ENCODE results near the gene COL5A1.

COL5A1 gene

GRCh38 chr9:134679616-134680392, 38.2 kb downstream of the COL5A1 start:
- ATAC-seq (ENCODE audit: low read depth), result no peak
- TF ChIP-seq CTCF (IDR thresholded peaks at IDR 0.05; ENCODE audit: poor library complexity, severe bottlenecking), result no peak
- Histone ChIP-seq H3K36me3 (ENCODE audit: low read depth) (no peaks in the 10 kb centered on the region), H3K4me1 (ENCODE audit: insufficient read depth, poor library complexity, severe bottlenecking) (no peaks in the 10 kb centered on the region), H3K27ac (ENCODE audit: poor library complexity, severe bottlenecking) (no peak overlapping the region), H3K4me3 (ENCODE audit: severe bottlenecking) (no peak overlapping the region), H3K27me3 (ENCODE audit: insufficient read depth, poor library complexity, severe bottlenecking) (no peaks in the 10 kb centered on the region), H3K9me3 (ENCODE audit: severe bottlenecking) (no peaks in the 10 kb centered on the region)
- peak; percentile 31 for DNase-seq (ENCODE audit: low spot score)

DNA sequence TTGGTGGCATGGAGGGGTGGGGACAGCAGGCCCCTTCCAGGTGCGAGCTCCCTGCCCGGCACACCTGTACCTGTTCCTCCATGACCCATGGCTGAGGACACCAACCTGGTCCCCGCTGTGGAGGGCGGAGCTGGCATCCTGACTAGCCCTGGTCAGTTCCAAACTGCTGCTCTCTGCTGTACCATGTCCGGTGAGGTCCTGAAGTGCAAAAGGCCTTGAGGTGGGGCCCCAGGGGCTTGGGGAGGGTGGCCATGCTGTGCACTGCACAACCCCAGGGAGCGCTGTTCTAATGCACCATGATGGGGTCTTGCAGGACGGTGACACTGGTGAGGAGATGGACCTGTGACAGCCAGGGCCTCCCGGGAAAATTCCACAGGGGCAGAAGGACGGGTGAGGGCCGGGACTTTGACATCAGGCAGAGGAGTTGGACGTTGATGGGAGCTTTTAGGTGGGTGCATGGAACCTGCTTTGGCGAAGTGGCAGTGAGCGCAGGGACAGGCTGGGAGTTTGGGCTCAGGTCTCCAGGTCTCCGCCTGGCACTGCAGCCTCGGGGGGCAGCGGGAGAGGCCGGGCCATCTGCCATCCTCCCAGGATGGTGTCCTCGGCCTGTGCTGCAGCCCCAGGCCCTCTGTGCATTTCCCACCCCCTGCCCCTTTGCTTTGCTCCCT, 38.9 kb downstream of the COL5A1 start:
- ATAC-seq (ENCODE audit: low read depth) (no peak), DNase-seq (ENCODE audit: low spot score) (peak; percentile 38)
- H3K36me3 ChIP-seq (ENCODE audit: low read depth), result no peaks in the 10 kb centered on the region
- TF ChIP-seq CTCF (IDR thresholded peaks at IDR 0.05; ENCODE audit: poor library complexity, severe bottlenecking), result no peak
- H3K4me1 ChIP-seq (ENCODE audit: insufficient read depth, poor library complexity, severe bottlenecking), result no peaks in the 10 kb centered on the region
- H3K27ac ChIP-seq (ENCODE audit: poor library complexity, severe bottlenecking), result no peak overlapping the region
- no peaks in the 10 kb centered on the region for H3K27me3 ChIP-seq (ENCODE audit: insufficient read depth, poor library complexity, severe bottlenecking)
- H3K9me3 ChIP-seq (ENCODE audit: severe bottlenecking), result no peaks in the 10 kb centered on the region
- no peak overlapping the region for H3K4me3 ChIP-seq (ENCODE audit: severe bottlenecking)

- Histone ChIP-seq H3K27ac (ENCODE audit: poor library complexity, severe bottlenecking) (no peak overlapping the region), H3K4me1 (ENCODE audit: insufficient read depth, poor library complexity, severe bottlenecking) (no peaks in the 10 kb centered on the region), H3K27me3 (ENCODE audit: insufficient read depth, poor library complexity, severe bottlenecking) (no peaks in the 10 kb centered on the region), H3K9me3 (ENCODE audit: severe bottlenecking) (no peaks in the 10 kb centered on the region), H3K4me3 (ENCODE audit: severe bottlenecking) (no peak overlapping the region), H3K36me3 (ENCODE audit: low read depth) (no peaks in the 10 kb centered on the region)
- TF ChIP-seq CTCF (IDR thresholded peaks at IDR 0.05; ENCODE audit: poor library complexity, severe bottlenecking), result no peak
- ATAC-seq (ENCODE audit: low read depth) (no peak), DNase-seq (ENCODE audit: low spot score) (peak; percentile 45)
Measured at GRCh38 chr9:134681061-134681661, 39.6 kb downstream of the COL5A1 start.

DNA sequence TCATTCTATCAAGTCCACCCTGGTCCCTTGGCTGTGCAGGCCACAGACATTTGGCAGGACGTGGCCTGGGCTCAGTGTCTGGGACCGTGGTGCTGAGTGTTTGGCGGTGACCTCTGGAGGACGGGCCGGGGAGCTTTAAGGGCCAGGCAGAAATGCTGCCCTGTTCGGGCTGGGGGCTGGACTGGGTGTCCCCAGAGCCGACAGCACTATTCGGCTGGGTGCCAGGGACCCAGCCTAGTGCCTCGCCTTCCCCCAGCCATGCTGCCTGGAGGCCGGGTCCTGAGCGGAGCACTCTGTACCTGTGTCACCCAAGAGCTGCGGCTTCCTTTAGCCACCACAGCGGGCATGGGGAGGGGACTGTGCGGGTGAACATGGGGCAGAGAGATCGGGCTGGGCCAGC, 40.4 kb downstream of the COL5A1 start:
- Histone ChIP-seq H3K27ac (ENCODE audit: poor library complexity, severe bottlenecking) (no peak overlapping the region), H3K9me3 (ENCODE audit: severe bottlenecking) (no peaks in the 10 kb centered on the region), H3K27me3 (ENCODE audit: insufficient read depth, poor library complexity, severe bottlenecking) (no peaks in the 10 kb centered on the region), H3K4me1 (ENCODE audit: insufficient read depth, poor library complexity, severe bottlenecking) (no peaks in the 10 kb centered on the region), H3K36me3 (ENCODE audit: low read depth) (no peaks in the 10 kb centered on the region), H3K4me3 (ENCODE audit: severe bottlenecking) (no peak overlapping the region)
- DNase-seq (ENCODE audit: low spot score), result peak; percentile 38
- no peak for ATAC-seq (ENCODE audit: low read depth)
- TF ChIP-seq CTCF (IDR thresholded peaks at IDR 0.05; ENCODE audit: poor library complexity, severe bottlenecking), result no peak

Measured in RWPE2 (cell line).